B cell (primary cell): ENCODE results near the gene SOCS2. TPM values are rescaled to one million over a fixed set of nuclear protein-coding genes. Genes with fewer than 3 reads are reported as not detected.

Experiments
- ATAC-seq: fragments of 200-7000 bp; cut with Tn5 transposase; one replicate; pipeline ENCODE4 v1.10.0; 2021; ENCODE audit warnings: low read depth, mild to moderate bottlenecking, moderate number of reproducible peaks, moderate library complexity
- CTCF ChIA-PET: fragments of 350-600 bp; sonication (Branson Sonifier 250); formaldehyde crosslinking; loops from one replicate; lab custom pipeline; 2021; ENCODE audit warnings: antibody characterized with exemption, inconsistent platforms; lab: Charles Lee
- POLR2A ChIA-PET: fragments of 350-600 bp; sonication (Branson Sonifier 250); formaldehyde crosslinking; loops from one replicate; lab custom pipeline; 2021; ENCODE audit warnings: antibody characterized with exemption; lab: Charles Lee
- DNase-seq: peaks from one replicate; pipeline ENCODE4 v3.0.0; 2013
- H2AFZ ChIP-seq: 2 replicates; pipeline ENCODE4 v1.6.1; 2012; ENCODE audit warnings: mild to moderate bottlenecking, low read depth, low read length; ENCODE audit not compliant: insufficient read depth, poor library complexity, severe bottlenecking
- H3K27ac ChIP-seq, 2 donors: 1 replicate in 1 of 2; 2 replicates in 1 of 2; pipeline ENCODE4 v1.5.1; 2012 to 2013; ENCODE audit warnings: low read length in 2 of 2, mild to moderate bottlenecking in 2 of 2, moderate library complexity in 1 of 2
- H3K27me3 ChIP-seq, 4 experiments: fragments of 200-600 bp in 1 of 4; sonication (generic) in 1 of 4; replicated peaks in 1 of 4; 1 replicate in 2 of 4; 2 replicates in 2 of 4; pipeline versions ENCODE4 v1.6.1 to v1.7.0; 2013 to 2016; ENCODE audit warnings: low read length in 3 of 4, mild to moderate bottlenecking in 2 of 4, mixed read lengths in 1 of 4, moderate library complexity in 1 of 4; ENCODE audit not compliant: insufficient read depth in 4 of 4, control insufficient read depth in 3 of 4; ENCODE audit errors: control extremely low read depth in 1 of 4
- H3K36me3 ChIP-seq, 2 experiments: replicated peaks in 1 of 2; 1 replicate in 1 of 2; 2 replicates in 1 of 2; pipeline versions ENCODE4 v1.6.1 to v1.7.1; 2013; ENCODE audit warnings: low read length in 1 of 2; ENCODE audit not compliant: insufficient read depth in 2 of 2, control insufficient read depth in 1 of 2; ENCODE audit errors: control extremely low read depth in 1 of 2, extremely low read depth in 1 of 2
- H3K4me1 ChIP-seq, 2 donors: fragments of 200-600 bp in 1 of 2; sonication (generic) in 1 of 2; 1 replicate in 1 of 2; 2 replicates in 1 of 2; pipeline versions ENCODE4 v1.5.1 to v1.6.1; 2013 to 2017; ENCODE audit warnings: low read length in 2 of 2; ENCODE audit not compliant: control insufficient read depth in 2 of 2, insufficient read depth in 2 of 2
- H3K4me2 ChIP-seq: replicated peaks from 2 replicates; pipeline ENCODE3; 2012; ENCODE audit warnings: mild to moderate bottlenecking, low read depth, low read length; ENCODE audit not compliant: poor library complexity, severe bottlenecking
- H3K4me3 ChIP-seq, 5 experiments: fragments of 200-600 bp in 1 of 5; sonication (generic) in 1 of 5; 1 replicate in 3 of 5; 2 replicates in 2 of 5; pipeline versions ENCODE4 v1.5.1 to v1.7.0; 2011 to 2016; ENCODE audit warnings: low read length in 4 of 5, mild to moderate bottlenecking in 4 of 5, low read depth in 2 of 5, control low read depth in 1 of 5, moderate library complexity in 1 of 5; ENCODE audit not compliant: insufficient read depth in 1 of 5; ENCODE audit errors: control extremely low read depth in 1 of 5, extremely low read depth in 1 of 5
- H3K79me2 ChIP-seq: fragments of 200-600 bp; sonication (generic); one replicate; pipeline ENCODE4 v1.6.0; 2016; ENCODE audit warnings: low read length; ENCODE audit not compliant: control insufficient read depth, insufficient read depth
- H3K9ac ChIP-seq: fragments of 200-600 bp; sonication (generic); 2 replicates; pipeline ENCODE4 v1.6.1; 2017; ENCODE audit warnings: mild to moderate bottlenecking, low read length, moderate library complexity
- H3K9me3 ChIP-seq, 3 donors: one replicate each; pipeline versions ENCODE4 v1.6.1 to v1.7.1; 2013; ENCODE audit warnings: low read length in 2 of 3; ENCODE audit not compliant: control insufficient read depth in 2 of 3, insufficient read depth in 1 of 3; ENCODE audit errors: control extremely low read depth in 1 of 3
- H4K20me1 ChIP-seq: 2 replicates; pipeline ENCODE4 v1.6.0; 2012; ENCODE audit warnings: mild to moderate bottlenecking, low read length; ENCODE audit not compliant: insufficient read depth, control insufficient read depth, poor library complexity, severe bottlenecking
- H3K27ac Mint-ChIP-seq: one replicate; pipeline ENCODE4 v1.8.0; 2021; ENCODE audit warnings: mixed read lengths
- H3K27me3 Mint-ChIP-seq: one replicate; pipeline ENCODE4 v1.8.0; 2021; ENCODE audit warnings: mixed read lengths
- H3K4me1 Mint-ChIP-seq: one replicate; pipeline ENCODE4 v1.8.0; 2021; ENCODE audit warnings: mixed read lengths
- H3K4me3 Mint-ChIP-seq: one replicate; pipeline ENCODE4 v1.8.0; 2021; ENCODE audit warnings: mixed read lengths
- H3K9me3 Mint-ChIP-seq: one replicate; pipeline ENCODE4 v1.8.0; 2022; ENCODE audit warnings: mixed read lengths; ENCODE audit not compliant: insufficient read depth
- CTCF ChIP-seq: fragments of 200-600 bp; IDR thresholded peaks from one replicate; pipeline ENCODE4 v1.8.0; 2022; ENCODE audit warnings: antibody characterized with exemption, mild to moderate bottlenecking
- EZH2 ChIP-seq: IDR thresholded peaks from 2 replicates; pipeline ENCODE4 v1.6.1; 2012; ENCODE audit warnings: borderline replicate concordance, low read depth, mild to moderate bottlenecking, moderate library complexity, low read length; ENCODE audit not compliant: insufficient read depth, poor library complexity, severe bottlenecking
- WGBS: methylation state at CpG from one replicate; pipeline ENCODE4 v1.1.5; 2013; ENCODE audit warnings: missing lambda C conversion rate; ENCODE audit not compliant: insufficient coverage; 5-methylcytosine and 5-hydroxymethylcytosine counted together
- intact Hi-C: fragments of 100-400 bp; cut with micrococcal nuclease; formaldehyde crosslinking; loops from one replicate; pipeline ENCODE4 v1.10.0; 2022
- polyA plus RNA-seq: library from polyadenylated mRNA; depleted of rRNA; stranded (reverse); fragments of >200 nt; gene quantifications from 2 replicates; pipeline ENCODE4 v1.2.3, GENCODE V29; 2012
- total RNA-seq, 2 donors: library from RNA; stranded (reverse); fragments of 120-200 nt in 1 of 2; gene quantifications; 1 replicate in 1 of 2; 2 replicates in 1 of 2; pipeline versions ENCODE4 v1.2.3 to v1.2.4, GENCODE V29; 2013 to 2022

Gene SOCS2
- total and polyA plus RNA-seq, 2 donors (not counting 1 experiment from before 2014, with no cell fraction given): 1.3 to 1.6 TPM

- WGBS: 67% methylated on average over 2 of the region's 6 CpGs
- no peak overlapping the region for H3K27ac ChIP-seq
- H3K36me3 ChIP-seq: no peaks in the 10 kb centered on the region
- no peak overlapping the region for H2AFZ ChIP-seq
- DNase-seq: no peak
- ATAC-seq: no peak
- Mint-ChIP-seq H3K27ac (no peak overlapping the region), H3K4me1 (peaks cover 14% of the 10 kb centered on the region), H3K4me3 (no peak overlapping the region), H3K9me3 (no peaks in the 10 kb centered on the region), H3K27me3 (peaks cover 63% of the 10 kb centered on the region)
- ChIA-PET CTCF (interaction anchor here (0.6 to 1.1 kb wide), 2 partner anchors 22 to 234 kb away, joined by 3 read pairs; no protein-coding TSS in a partner anchor), POLR2A (no interaction called here)
- peaks cover 14 to 17% of the 10 kb centered on the region in 2 donors for H3K4me1 ChIP-seq
- H3K79me2 ChIP-seq: no peaks in the 10 kb centered on the region
- peaks cover 0 to 52% (median 42%) of the 10 kb centered on the region in 4 experiments for H3K27me3 ChIP-seq
- no peak overlapping the region for H3K9ac ChIP-seq
- peaks cover 0 to 5% (median 0%) of the 10 kb centered on the region in 3 donors for H3K9me3 ChIP-seq
- intact Hi-C loops: no loop called here
- no peak overlapping the region for H3K4me3 ChIP-seq
- no peaks in the 10 kb centered on the region for H4K20me1 ChIP-seq
- TF ChIP-seq CTCF: no peak
- H3K4me2 ChIP-seq: no peak overlapping the region
These were observed 20.3 kb downstream of the SOCS2 start for GRCh38 chr12:93592641-93593406.

GRCh38 chr12:93593843-93594242 lies 21.4 kb downstream of the SOCS2 start:
- Histone ChIP-seq H3K36me3 (no peaks in the 10 kb centered on the region), H3K4me1 (peaks cover 14 to 17% of the 10 kb centered on the region in 2 donors), H3K27ac (no peak overlapping the region), H3K4me3 (no peak overlapping the region), H3K9me3 (peaks cover 0 to 5% (median 0%) of the 10 kb centered on the region in 3 donors), H3K9ac (no peak overlapping the region), H2AFZ (no peak overlapping the region), H3K27me3 (peaks cover 0 to 50% (median 37%) of the 10 kb centered on the region in 4 experiments), H4K20me1 (no peaks in the 10 kb centered on the region), H3K79me2 (no peaks in the 10 kb centered on the region), H3K4me2 (no peak overlapping the region)
- ChIA-PET POLR2A (no interaction called here), CTCF (interaction anchor here (1.1 kb wide), 1 partner anchor 23 kb away, joined by 3 read pairs; no protein-coding TSS in a partner anchor)
- DNase-seq: no peak
- intact Hi-C loops: no loop called here
- WGBS: no CpG with 5 or more reads among the region's 2 CpGs
- Mint-ChIP-seq H3K27me3 (peaks cover 62% of the 10 kb centered on the region), H3K4me1 (peaks cover 14% of the 10 kb centered on the region), H3K9me3 (no peaks in the 10 kb centered on the region), H3K4me3 (no peak overlapping the region), H3K27ac (no peak overlapping the region)
- ATAC-seq: no peak
- TF ChIP-seq CTCF (no peak), EZH2 (no peak)
